HG03095 (cell line): ENCODE results near the gene FAR1.
"Not testable (repeated sequence)": the region's sequence is repeated elsewhere in the genome, so short reads cannot be mapped to it uniquely, and the experiment has no call there.

Experiments
- ATAC-seq: cut with Tn5 transposase; IDR thresholded peaks from one replicate; pipeline ENCODE4 v1.9.1; 2021; ENCODE audit warnings: moderate library complexity; ENCODE audit not compliant: unreplicated experiment

FAR1 gene

DNA sequence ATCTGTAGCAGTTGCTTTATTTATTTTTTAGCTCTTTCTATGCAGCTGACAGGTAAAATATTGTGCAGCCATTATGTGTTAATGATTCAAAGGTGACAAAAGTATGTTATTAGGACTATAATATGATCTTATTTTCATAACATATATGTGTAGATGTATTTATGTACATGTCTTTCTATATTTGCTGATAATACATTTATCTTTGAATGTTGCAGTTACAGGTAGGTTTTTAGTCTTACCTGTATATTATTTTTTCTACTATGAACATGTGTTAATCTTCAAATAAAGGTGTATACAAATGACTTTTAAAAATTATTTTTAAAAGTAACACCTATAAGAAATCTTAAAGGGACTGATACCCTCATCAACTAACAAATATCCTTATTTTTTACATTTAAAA lies 33.6 kb downstream of the FAR1 start:
- ATAC-seq = no peak

DNA sequence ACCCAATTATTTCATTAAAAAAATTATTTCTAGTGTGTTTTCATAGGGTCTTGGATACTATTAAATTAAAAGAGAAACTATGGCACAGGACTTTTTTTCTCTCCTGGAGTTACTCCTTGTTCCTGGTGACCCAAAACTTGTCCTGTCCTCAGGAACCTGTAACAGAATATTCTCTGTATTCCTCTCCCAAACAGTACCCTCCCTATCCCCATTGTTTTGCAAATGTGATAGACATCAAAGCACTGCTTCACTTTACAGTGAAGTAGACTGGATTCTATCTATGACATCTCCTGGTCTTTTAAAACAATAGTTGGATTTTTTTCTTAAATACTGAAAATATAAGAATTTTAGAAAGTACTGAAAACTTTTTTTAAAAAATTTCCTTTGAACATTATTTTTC lies 37.2 kb downstream of the FAR1 start:
- ATAC-seq = no peak

DNA sequence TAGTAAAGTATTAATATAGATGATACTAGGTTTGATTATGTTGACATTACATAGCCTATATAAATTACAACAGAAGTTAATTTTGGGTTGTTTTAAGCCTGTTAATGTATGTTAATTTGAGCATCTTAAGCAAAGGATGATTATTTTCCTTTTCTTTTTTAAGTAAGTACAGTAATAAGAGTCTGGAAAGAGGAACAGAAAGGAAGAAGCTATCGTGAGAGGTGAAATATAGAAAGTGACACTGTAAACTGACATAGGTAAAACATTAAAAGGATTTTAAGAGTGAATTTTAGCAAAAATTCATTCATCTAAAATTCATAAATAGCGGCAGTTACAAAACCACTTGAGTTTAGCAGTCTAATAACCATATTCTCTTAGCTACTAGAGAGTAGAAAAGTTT lies 45.5 kb downstream of the FAR1 start:
- no peak for ATAC-seq

DNA sequence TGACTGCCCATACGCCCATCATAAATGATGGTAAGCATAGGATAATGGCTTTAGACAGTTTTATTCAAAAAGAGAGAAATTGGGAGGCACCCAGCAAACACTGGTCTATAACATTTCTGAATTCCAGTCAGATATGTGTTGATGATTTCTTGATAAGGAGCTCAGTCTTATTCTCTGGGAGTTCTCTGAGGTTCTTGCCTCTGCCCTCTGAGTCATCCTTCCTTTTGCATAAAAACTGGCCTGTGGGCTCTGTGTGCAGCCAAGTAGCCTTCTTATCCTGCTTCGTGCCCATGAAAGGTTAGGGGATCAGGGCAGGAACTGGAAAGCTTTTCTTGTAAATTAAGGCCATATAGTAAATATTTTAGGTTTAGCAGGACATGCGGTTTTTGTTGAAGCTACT lies 48.9 kb downstream of the FAR1 start:
- no peak for ATAC-seq

DNA sequence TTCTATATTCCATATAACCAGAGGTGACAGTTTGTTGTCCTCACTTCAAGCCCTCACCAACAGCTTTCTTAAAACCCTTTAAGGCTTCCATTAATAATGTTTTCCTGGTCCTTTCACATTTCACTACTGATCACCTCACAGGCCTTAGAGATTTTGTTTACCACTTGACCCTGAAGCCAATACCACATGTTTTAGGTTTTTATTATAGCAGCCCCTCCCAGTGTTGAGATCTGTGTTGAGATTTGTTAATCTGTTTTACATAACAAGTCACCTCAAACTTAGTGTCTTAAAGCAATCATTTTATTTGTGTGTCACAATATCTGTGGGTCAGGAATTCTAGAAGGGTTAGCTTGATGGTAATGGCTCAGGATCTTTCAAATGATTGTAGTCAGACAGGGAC lies 49.9 kb downstream of the FAR1 start:
- no peak for ATAC-seq

DNA sequence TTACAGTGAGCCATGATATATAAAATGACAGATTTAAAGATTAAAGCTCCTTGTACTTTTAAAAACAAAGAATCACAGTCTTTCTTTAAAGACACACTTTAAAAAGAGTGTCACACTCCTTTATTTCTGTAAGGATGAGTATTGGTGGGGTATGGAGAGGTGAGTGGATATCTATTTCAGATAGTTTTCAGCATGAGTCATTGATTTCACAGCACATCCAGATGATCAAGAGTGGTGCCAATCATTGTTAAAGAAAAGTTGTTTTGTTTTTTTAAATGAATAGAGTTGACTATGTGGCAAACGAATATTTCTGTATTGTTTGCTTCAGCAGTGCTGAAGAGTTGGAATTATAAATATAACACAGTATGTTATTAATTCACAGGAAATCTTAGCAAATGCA lies 52.5 kb downstream of the FAR1 start:
- ATAC-seq = no peak

DNA sequence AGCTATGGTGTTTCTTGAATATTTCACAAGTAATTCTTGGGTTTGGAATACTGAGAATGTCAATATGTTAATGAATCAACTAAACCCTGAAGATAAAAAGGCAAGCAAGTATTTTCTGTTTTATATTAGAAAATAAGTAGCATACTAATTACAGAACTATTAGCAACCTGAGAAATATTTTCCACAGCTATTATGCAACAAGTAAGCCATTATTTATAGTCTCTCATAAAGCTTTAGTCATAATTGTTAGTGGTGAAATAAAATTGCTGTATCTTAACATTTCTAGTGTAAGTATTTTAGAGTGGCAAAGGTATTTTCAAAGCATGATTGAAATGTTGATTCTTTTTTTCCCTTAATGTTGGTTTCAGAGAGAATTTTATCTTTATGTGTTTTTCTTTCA lies 53.3 kb downstream of the FAR1 start:
- no peak for ATAC-seq

DNA sequence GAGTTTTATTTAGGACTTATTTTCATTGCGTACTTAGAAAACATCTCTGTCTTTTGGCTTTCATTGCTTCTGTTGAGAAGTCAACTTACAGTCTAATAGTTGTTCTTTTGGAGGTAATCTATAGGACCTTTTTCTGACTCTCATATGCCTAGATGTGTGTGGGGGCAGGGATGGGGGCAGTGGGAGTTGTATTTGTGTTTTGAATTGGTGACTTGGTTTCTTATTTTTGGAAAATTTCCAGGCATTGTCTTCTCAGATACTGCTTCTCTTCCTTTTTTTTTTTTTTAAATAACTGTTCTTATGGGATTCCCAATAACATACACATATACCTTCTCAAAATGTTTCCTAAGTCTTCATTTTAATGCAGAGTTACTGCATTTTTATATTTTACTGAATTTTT lies 58.0 kb downstream of the FAR1 start:
- no peak for ATAC-seq

DNA sequence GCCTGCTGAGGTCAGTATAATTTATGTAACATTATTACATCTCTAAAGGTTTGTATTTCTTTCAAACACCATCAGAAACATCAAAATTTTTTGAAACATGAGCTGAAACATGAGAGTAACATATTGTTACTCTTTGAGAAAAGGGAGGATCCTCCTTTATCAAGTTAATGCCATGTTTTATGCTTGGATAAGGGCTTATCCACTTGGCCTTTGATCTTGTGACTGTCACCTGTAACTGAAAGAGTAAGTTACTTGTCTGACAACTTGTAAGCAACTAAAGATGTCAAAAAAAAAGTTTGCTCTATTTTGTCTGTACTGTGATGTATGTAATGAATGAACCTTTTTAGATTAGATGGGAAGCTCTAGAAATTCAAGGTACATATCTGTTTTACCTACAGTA lies 59.6 kb downstream of the FAR1 start:
- no peak for ATAC-seq

DNA sequence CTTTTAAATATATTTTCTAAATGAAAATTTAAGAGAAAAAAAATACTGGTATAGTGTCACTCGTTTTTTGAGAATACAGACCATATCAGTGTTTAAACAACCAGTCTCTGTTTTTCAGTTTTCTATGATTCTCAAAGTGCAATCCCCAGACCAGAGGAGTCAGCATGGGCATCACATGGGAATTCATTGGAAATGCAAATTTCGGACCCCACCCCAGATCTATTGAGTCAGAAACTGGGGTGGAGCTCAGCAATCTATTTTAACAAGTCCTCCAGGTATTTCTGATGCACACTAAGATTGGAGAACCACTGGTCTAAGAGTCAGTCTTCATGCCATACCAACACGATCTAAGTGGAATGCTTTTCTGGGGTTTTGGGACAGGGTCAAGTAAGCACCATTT lies 66.1 kb downstream of the FAR1 start:
- ATAC-seq = no peak

DNA sequence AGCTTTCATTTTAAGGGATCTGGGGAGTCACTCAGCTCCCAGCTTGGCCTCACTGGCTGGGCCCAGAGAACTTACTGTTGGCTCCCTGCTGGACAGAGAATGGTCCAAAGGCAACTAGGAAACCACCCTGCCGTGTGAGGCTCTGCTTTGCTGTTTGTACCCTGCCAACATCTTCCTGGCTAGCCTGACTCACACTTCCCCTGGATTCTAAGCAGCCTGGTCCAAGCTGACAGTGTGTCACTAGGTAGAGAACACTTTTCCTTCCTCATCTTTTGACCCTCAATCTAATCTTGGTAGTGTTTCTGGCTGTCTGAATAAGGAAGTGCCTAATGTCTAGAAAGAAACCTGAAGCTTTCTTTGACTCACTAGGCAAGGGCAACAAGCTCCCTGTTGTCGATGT lies 76.7 kb downstream of the FAR1 start:
- no peak for ATAC-seq

DNA sequence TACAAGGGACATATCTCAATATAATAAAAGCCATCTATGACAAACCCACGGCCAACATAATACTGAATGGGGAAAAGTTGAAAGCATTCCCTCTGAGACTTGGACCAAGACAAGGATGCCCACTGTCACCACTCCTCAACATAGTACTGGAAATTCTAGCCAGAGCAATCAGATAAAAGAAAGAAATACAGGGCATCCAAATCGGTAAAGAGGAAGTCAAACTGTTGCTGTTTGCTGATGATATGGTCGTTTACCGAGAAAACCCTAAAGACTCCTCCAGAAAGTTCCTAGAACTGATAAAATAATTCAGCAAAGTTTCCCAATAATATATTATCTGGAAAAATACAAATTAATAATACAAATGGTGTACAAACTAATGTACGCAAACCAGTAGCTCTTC lies 84.8 kb downstream of the FAR1 start:
- ATAC-seq = not testable (repeated sequence)

DNA sequence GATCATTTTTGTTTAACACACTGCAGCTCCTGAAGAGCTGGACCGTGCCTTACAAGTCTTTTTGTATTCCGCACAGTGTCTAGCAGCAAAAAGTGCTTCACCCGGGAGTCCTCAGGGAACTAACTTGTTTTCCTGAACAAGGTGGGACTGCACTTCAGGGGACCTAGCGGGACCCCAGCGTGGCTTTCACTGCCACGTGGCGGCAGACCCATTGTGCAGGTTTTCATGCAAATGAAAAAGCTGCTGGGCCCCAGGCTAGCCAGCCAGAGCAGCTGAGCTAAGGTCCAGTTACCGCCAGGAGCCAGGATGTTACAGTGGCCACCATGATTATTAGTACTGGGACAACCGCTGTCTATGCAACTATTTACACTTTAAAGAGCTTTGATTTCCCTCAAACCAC lies 90.6 kb downstream of the FAR1 start:
- no peak for ATAC-seq

DNA sequence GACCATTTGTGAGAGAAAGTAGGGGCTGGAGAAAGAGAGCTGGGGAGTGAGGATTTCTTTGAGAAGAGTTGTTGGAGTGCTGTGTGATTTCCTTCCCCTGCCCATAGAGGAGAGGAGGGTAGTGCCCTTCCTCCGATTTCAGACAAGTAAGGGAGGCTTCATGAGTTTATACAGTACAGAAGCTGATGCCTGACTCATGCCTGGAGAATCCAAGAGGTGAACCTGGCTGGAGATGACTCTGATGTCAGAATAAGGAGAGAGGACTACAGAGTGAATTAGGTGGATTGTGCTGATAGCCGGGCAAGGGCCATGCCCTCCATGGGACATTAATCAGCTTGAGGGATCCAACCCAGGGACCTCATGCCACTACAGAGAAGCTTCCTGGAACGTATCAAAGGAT lies 91.6 kb downstream of the FAR1 start:
- no peak for ATAC-seq

DNA sequence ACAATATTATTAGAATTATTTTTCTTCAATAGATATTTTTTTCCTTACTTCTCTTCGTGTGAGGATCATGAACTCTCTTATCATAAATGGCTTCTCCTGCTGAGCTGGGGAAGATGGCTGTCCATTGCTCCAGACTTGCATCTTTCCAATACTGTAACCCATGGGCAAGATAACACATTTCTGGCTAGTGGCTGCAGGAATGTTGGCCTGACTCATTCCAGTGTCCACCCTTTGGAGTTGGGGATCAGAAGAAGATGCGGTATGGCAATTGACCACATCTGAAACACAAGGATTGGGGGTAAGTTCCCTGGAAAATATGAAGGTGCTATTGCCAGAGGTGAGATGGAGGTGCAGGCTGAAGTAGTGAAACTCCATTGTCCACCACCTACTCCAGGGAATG lies 92.8 kb downstream of the FAR1 start:
- ATAC-seq = no peak

DNA sequence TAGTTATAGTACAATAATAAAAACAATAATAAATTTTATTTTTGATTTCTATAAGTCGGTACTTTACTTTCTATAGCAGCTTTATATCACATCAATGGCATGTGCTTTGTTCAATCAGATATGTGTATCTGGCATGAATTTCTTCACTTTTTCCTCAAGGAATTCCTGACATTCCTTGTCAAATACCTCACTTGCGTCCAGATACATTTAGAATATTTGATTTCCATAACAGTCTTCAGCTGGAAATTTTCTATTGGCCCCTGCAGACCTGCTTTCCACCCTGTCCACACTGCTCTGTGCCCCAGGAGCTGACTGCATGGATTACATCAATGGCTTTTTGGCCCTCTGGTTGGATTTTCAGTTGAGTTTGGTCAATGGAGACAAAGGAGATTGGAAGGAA lies 93.2 kb downstream of the FAR1 start:
- no peak for ATAC-seq

DNA sequence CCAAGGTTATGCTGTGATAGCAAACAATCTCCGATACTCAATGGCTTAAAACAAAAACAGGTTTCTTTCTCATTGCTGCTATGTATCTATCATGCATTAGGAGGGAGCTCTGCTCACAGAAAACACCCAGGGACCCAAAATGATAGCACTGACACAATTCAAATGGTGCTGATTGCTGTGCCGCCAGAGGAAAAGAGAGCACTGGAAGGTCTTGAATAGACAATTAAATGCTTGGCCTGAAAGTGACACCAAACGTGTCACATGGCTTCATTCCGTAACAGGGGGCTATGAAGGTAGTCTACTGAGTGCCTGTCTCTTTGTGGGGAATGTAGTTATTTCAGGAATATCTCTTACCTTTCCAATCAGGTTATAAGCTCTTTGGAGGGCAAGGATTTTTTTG lies 94.2 kb downstream of the FAR1 start:
- no peak for ATAC-seq

DNA sequence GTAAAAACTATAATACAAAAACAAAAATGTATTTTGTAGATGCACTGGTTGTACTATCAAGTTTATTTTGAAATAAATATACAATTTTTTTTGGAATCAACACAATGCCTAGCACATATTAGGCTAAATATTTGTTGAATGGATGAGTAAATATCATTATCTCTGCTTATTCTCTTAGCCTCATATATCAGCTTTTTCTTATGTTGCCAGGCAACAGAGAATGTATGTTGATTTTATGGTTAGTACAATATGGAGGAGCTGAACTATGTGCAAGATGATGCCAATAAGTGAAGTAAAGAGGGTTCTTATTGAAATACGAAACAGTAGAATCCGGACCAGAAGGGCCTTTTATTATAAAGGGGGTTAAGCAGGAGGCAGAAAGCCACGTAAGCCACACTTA lies 94.9 kb downstream of the FAR1 start:
- ATAC-seq = no peak

DNA sequence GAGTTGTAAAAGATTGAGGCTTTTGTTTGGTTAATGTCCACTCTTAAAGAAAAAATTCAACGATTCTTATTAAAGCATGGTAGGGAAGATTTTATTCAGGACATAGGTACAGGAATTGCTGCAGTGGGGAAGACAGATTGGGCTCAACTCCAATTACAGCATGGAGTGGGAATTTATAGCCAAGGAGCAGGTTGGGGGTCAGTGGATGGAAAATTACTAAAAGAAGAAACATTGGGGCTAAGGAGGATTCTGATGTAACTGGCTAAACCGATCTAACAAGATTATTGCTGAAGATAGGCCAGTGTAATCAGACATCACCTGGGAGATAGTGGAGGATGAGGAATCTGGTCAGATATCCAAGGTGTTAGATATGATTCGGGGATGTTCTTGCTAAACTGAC lies 97.4 kb downstream of the FAR1 start:
- ATAC-seq = no peak

DNA sequence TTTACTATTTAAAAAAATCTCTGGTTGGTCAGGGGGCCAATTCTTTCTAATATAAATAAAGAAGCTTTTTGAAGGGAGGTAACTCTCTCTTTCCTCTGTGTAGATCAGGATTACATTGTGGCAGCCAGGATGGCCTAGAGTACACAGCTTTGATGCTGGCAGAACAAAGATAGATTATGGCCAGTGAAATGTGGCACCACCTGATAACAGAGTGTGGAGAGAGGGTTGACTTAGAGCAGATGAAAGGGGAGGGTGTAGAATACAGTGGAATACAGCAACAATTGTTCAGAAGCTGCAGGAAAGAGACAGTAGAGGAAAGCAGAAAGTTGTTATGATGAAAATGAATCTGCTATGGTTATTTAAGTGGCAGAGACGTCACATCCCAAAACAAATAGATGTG lies 99.0 kb downstream of the FAR1 start:
- no peak for ATAC-seq

DNA sequence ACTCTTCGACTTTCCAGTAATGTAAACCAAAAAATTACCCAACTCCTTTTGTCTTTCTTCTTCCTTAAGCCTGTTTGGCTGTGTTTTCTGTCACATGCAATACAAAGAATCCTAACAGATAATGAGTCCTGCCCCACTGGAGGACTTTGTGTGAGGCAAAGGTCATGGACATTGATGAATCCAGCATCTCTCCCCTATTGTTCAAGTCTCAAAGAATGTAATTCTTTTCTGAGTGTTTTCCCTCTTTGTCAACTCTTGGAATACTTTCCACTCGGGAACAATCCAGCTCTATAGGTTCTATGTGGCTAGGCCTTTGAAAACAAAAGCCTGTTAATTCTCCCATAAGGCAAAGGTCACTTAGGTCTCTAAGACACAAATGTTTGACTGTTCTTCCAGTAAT lies 100.7 kb downstream of the FAR1 start:
- ATAC-seq = no peak

DNA sequence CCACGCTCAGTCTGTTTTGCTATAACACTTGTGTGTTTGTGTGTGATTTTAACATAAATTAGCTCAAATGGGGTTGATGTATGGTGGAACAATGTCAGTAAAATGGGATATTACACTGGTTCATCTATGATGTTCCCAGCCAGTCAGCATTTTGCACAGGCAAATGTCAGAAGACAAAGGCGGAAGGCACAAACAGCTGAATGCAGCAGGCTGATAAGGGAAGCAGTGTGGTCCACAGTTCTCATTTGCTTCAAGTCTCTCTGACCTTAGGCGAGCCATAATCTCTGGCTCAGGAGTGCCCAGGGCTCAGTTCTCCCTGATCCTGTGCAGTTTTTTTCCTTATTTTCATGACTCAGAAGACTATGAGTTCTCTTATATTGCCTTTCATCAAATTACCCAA lies 102.7 kb downstream of the FAR1 start:
- ATAC-seq = no peak

DNA sequence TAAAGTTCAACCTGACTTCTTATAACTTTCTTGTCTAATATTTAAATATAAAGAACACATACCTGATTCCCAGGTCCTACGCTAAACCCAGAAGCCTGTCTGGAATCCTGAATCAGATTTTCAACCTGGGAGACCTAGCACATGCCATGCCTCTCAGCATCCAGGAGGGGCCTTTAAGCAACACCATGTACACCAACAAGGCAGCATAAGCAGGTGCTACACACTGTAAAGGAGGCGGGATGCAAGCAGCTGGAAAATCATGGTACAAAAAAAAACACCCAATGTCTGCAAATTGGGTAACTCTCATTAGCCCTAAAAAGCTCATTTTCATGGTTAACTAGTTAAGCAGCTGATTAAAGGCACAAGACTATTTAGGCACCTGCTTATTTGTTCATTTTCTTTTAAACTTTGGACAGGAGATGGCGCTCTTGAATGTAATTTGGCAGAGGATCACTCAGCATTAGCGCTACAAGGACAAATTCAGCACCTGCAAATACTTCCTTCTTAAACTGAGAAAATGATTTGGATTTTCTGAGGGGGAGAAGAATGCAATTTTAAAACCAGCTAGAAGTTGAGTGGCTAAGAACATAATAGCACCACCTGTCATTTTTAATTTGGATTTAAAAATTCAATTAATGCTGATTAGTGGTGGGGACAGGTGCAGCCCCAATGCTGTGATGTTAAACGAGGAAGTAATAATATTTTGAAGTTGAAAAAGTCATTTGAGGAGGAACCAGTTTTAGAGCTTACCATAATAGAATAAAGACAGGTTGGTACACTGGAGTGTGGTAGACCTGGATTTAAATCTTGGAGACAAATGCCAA lies 104.0 kb downstream of the FAR1 start:
- ATAC-seq = no peak
